Right atrium auricular region (tissue), 2 donors: ENCODE results near the gene PRKCE. TPM values are rescaled to one million over a fixed set of nuclear protein-coding genes. Genes with fewer than 3 reads are reported as not detected.

ENCODE experiments used
- DNase-seq: peaks from one replicate; pipeline ENCODE4 v3.0.0-alpha.2; 2019; ENCODE audit warnings: low spot score
- H3K27ac ChIP-seq, 2 donors: fragments of 200-600 bp; sonication (generic); 1 replicate in 1 of 2; 2 replicates in 1 of 2; pipeline ENCODE4 v1.5.1; 2016 to 2019
- H3K27me3 ChIP-seq, 2 donors: fragments of 200-600 bp; sonication (generic); one replicate each; pipeline versions ENCODE4 v1.5.1 to v1.6.0; 2017 to 2019
- H3K36me3 ChIP-seq: fragments of 200-600 bp; sonication (generic); one replicate; pipeline ENCODE4 v1.5.1; 2016
- H3K4me1 ChIP-seq, 2 donors: fragments of 200-600 bp; sonication (generic); one replicate each; pipeline versions ENCODE4 v1.5.1 to v1.6.0; 2017 to 2019
- H3K4me3 ChIP-seq, 2 donors: fragments of 200-600 bp; sonication (generic); 1 replicate in 1 of 2; 2 replicates in 1 of 2; pipeline ENCODE4 v1.5.1; 2017 to 2019; ENCODE audit warnings: mild to moderate bottlenecking in 1 of 2, moderate library complexity in 1 of 2
- H3K9me3 ChIP-seq, 2 donors: fragments of 200-600 bp; sonication (generic); one replicate each; pipeline ENCODE4 v1.5.1; 2019
- CTCF ChIP-seq, 2 donors: fragments of 200-600 bp; sonication (generic); IDR thresholded peaks; one replicate each; pipeline ENCODE4 v1.5.1; 2019; ENCODE audit warnings: antibody characterized with exemption in 2 of 2
- total RNA-seq, 2 donors: library from RNA; depleted of rRNA; stranded (reverse); fragments of >200 nt; gene quantifications; one replicate each; pipeline ENCODE4 v1.1.0, GENCODE V29; 2016

PRKCE gene
- total RNA-seq, 2 donors from 2014 or later = 7.2 to 11.8 TPM

GRCh38 chr2:46193356-46193755, 541.9 kb downstream of the PRKCE start:
- H3K9me3 ChIP-seq = no peaks in the 10 kb centered on the region
- H3K27me3 ChIP-seq = no peaks in the 10 kb centered on the region
- no peak overlapping the region for H3K4me3 ChIP-seq
- TF ChIP-seq CTCF (IDR thresholded peaks at IDR 0.05) = no peak
- no peaks in the 10 kb centered on the region for H3K36me3 ChIP-seq
- peak; percentile 49 for DNase-seq
- no peak overlapping the region for H3K27ac ChIP-seq
- H3K4me1 ChIP-seq = peaks cover 0 to 13% of the 10 kb centered on the region in 2 donors

GRCh38 chr2:46193855-46194254, 542.4 kb downstream of the PRKCE start:
- no peak for TF ChIP-seq CTCF (IDR thresholded peaks at IDR 0.05)
- Histone ChIP-seq H3K4me3 (no peak overlapping the region), H3K9me3 (no peaks in the 10 kb centered on the region), H3K4me1 (peaks cover 0 to 16% of the 10 kb centered on the region in 2 donors), H3K36me3 (no peaks in the 10 kb centered on the region), H3K27ac (no peak overlapping the region), H3K27me3 (no peaks in the 10 kb centered on the region)
- DNase-seq = peak; percentile 34

GRCh38 chr2:46194856-46195255, 543.4 kb downstream of the PRKCE start:
- Histone ChIP-seq H3K36me3 (no peaks in the 10 kb centered on the region), H3K27me3 (no peaks in the 10 kb centered on the region), H3K4me1 (peaks cover 0 to 17% of the 10 kb centered on the region in 2 donors), H3K27ac (no peak overlapping the region), H3K4me3 (no peak overlapping the region), H3K9me3 (no peaks in the 10 kb centered on the region)
- TF ChIP-seq CTCF (IDR thresholded peaks at IDR 0.05) = no peak
- no peak for DNase-seq

- Histone ChIP-seq H3K27me3 (no peaks in the 10 kb centered on the region), H3K27ac (no peak overlapping the region), H3K4me1 (peaks cover 0 to 25% of the 10 kb centered on the region in 2 donors), H3K9me3 (no peaks in the 10 kb centered on the region), H3K4me3 (no peak overlapping the region), H3K36me3 (no peaks in the 10 kb centered on the region)
- no peak for TF ChIP-seq CTCF (IDR thresholded peaks at IDR 0.05)
- peak; percentile 34 for DNase-seq
Observed at GRCh38 chr2:46195819-46196218, 544.3 kb downstream of the PRKCE start.

GRCh38 chr2:46196871-46197462, 545.5 kb downstream of the PRKCE start:
- Histone ChIP-seq H3K27ac (peak overlapping the region in 1 of 2 donors; percentile 33), H3K27me3 (no peaks in the 10 kb centered on the region), H3K9me3 (no peaks in the 10 kb centered on the region), H3K36me3 (no peaks in the 10 kb centered on the region), H3K4me1 (peaks cover 0 to 27% of the 10 kb centered on the region in 2 donors), H3K4me3 (no peak overlapping the region)
- no peak for DNase-seq
- no peak for TF ChIP-seq CTCF (IDR thresholded peaks at IDR 0.05)

GRCh38 chr2:46197672-46198071, 546.2 kb downstream of the PRKCE start:
- no peak for TF ChIP-seq CTCF (IDR thresholded peaks at IDR 0.05)
- H3K36me3 ChIP-seq = no peaks in the 10 kb centered on the region

More at GRCh38 chr2:46197672-46198071, 546.2 kb downstream of the PRKCE start:
- no peak overlapping the region for H3K4me3 ChIP-seq
- no peaks in the 10 kb centered on the region for H3K9me3 ChIP-seq
- no peak overlapping the region for H3K27ac ChIP-seq
- H3K27me3 ChIP-seq = no peaks in the 10 kb centered on the region
- H3K4me1 ChIP-seq = peaks cover 0 to 27% of the 10 kb centered on the region in 2 donors
- peak; percentile 43 for DNase-seq
